Caco-2 (cell line): ENCODE data around the gene TXNRD1. TPM values are rescaled to one million over a fixed set of nuclear protein-coding genes. Genes with fewer than 3 reads are reported as not detected.
A peak's percentile ranks its signal among the peaks of the same experiment; 100 is the strongest.

ENCODE experiments used
- Bru-seq: library from RNA; stranded (reverse); fragments of 400-500 nt; gene quantifications from one replicate; lab custom pipeline; 2021; lab: Mats Ljungman, UMichigan
- BruChase-seq, 2 experiments: library from RNA; stranded (reverse); fragments of 400-500 nt; gene quantifications; one replicate each; lab custom pipeline; 2021; lab: Mats Ljungman, UMichigan
- BruUV-seq: library from RNA; stranded (reverse); fragments of 400-500 nt; replicated peaks from 2 replicates; lab custom pipeline; 2021; lab: Mats Ljungman, UMichigan
- CTCF ChIA-PET: fragments of 300-600 bp; sonication (Branson Sonifier 250); formaldehyde crosslinking; loops from one replicate; lab custom pipeline; 2022; ENCODE audit warnings: antibody characterized with exemption; lab: Charles Lee
- POLR2A ChIA-PET: fragments of 300-600 bp; sonication (Branson Sonifier 250); formaldehyde crosslinking; loops from one replicate; lab custom pipeline; 2022; ENCODE audit warnings: antibody characterized with exemption; lab: Charles Lee
- DNase-seq, 2 experiments: peaks; one replicate each; pipeline versions ENCODE4 v3.0.0 to v3.0.0-alpha.2; 2020 to 2022
- H3K27me3 ChIP-seq: replicated peaks from 2 replicates; pipeline ENCODE4 v1.6.0; 2011; ENCODE audit warnings: low read length; ENCODE audit not compliant: control insufficient read depth, insufficient read depth
- H3K36me3 ChIP-seq: 2 replicates; pipeline ENCODE4 v1.5.1; 2011; ENCODE audit warnings: low read length; ENCODE audit not compliant: control insufficient read depth, insufficient read depth
- H3K4me1 ChIP-seq: fragments of 250-450 bp; sonication (Bioruptor Pico); 2 replicates; pipeline ENCODE4 v1.5.1; 2020; ENCODE audit warnings: mild to moderate bottlenecking
- H3K4me3 ChIP-seq: 2 replicates; pipeline ENCODE4 v1.5.1; 2011; ENCODE audit warnings: low read depth, mild to moderate bottlenecking, control low read depth, low read length
- H3K9me3 ChIP-seq: fragments of 250-450 bp; sonication (Bioruptor Pico); 2 replicates; pipeline ENCODE4 v1.5.1; 2020; ENCODE audit warnings: mild to moderate bottlenecking, moderate library complexity
- H3K27ac Mint-ChIP-seq: one replicate; pipeline ENCODE4 v1.8.0; 2022; ENCODE audit warnings: mixed read lengths; ENCODE audit not compliant: unreplicated experiment
- H3K27me3 Mint-ChIP-seq: one replicate; pipeline ENCODE4 v1.8.0; 2022; ENCODE audit warnings: mixed read lengths; ENCODE audit not compliant: insufficient read depth, unreplicated experiment
- H3K36me3 Mint-ChIP-seq: one replicate; pipeline ENCODE4 v1.8.0; 2022; ENCODE audit warnings: mild to moderate bottlenecking, mixed read lengths; ENCODE audit not compliant: insufficient read depth, unreplicated experiment
- H3K4me1 Mint-ChIP-seq: one replicate; pipeline ENCODE4 v1.8.0; 2022; ENCODE audit warnings: low read depth, mixed read lengths; ENCODE audit not compliant: unreplicated experiment
- H3K4me3 Mint-ChIP-seq: one replicate; pipeline ENCODE4 v1.8.0; 2022; ENCODE audit warnings: mild to moderate bottlenecking, moderate library complexity, mixed read lengths; ENCODE audit not compliant: unreplicated experiment
- H3K9me3 Mint-ChIP-seq: one replicate; pipeline ENCODE4 v1.8.0; 2022; ENCODE audit warnings: mixed read lengths; ENCODE audit not compliant: unreplicated experiment
- CTCF ChIP-seq, 2 experiments: fragments of 200-600 bp in 1 of 2; IDR thresholded peaks; 1 replicate in 1 of 2; 2 replicates in 1 of 2; pipeline versions ENCODE4 v1.5.1 to v1.8.0; 2011 to 2022; ENCODE audit warnings: antibody characterized with exemption in 1 of 2, control low read depth in 1 of 2, inconsistent platforms in 1 of 2, low read depth in 1 of 2, low read length in 1 of 2, mild to moderate bottlenecking in 1 of 2, moderate library complexity in 1 of 2; ENCODE audit not compliant: insufficient read depth in 1 of 2, severe bottlenecking in 1 of 2, unreplicated experiment in 1 of 2
- intact Hi-C: fragments of 100-400 bp; cut with micrococcal nuclease; formaldehyde crosslinking; loops from one replicate; pipeline ENCODE4 v1.10.0; 2022; ENCODE audit not compliant: unreplicated experiment
- long read RNA-seq: library from polyadenylated mRNA; stranded (forward); transcript quantifications from one replicate; pipeline ENCODE4 v2.0.0, GENCODE V29; 2022
- total RNA-seq: library from RNA; stranded (reverse); gene quantifications from 2 replicates; pipeline ENCODE4 v1.2.3, GENCODE V29; 2022

The TXNRD1 gene
- 104 and 115 TPM in 2 replicates for total RNA-seq
- percentile 80 among the genes with signal in this experiment for Bru-seq, nascent RNA
- percentile 82 among the genes with signal in this experiment for BruChase-seq, experiment 1, labeled RNA remaining after a 2-hour chase
- BruChase-seq, experiment 2, labeled RNA remaining after a 6-hour chase: percentile 89 among the genes with signal in this experiment
- long read RNA-seq, transcript TXNRD1-205 (15 exons, 3,930 nt): major isoform, 57 of 152 reads
- long read RNA-seq, transcript TXNRD1-214 (15 exons, 3,974 nt): minor isoform, 6 of 152 reads
- long read RNA-seq, partial matches to known transcripts: 59 of 152 reads
- long read RNA-seq, other reads (novel, unspliced or antisense): 28 of 152 reads

GRCh38 chr12:104215638-104216297, at the start of gene TXNRD1:
Gene TXNRD1, plus strand, starts transcription at chr12:104215779. Its CDS starts 24 bp downstream, at chr12:104215803.
- Histone ChIP-seq H3K27me3 (no peaks in the 10 kb centered on the region), H3K4me3 (no peak within 1 kb of the TSS), H3K36me3 (no peaks in the 10 kb centered on the region), H3K9me3 (no peaks in the 10 kb centered on the region), H3K4me1 (peaks cover 17% of the 10 kb centered on the region)
- DNase-seq: no peak
- no peak within 1 kb of the TSS for H3K27ac Mint-ChIP-seq
- no peak for TF ChIP-seq CTCF (IDR thresholded peaks at IDR 0.05; ENCODE audit: insufficient read depth in 1 of 2, low read depth in 1 of 2, low read length in 1 of 2, severe bottlenecking in 1 of 2, unreplicated experiment in 1 of 2)
- intact Hi-C loops: loop anchor here (5.0 kb wide), 1 partner anchor 72 kb away; no protein-coding TSS in a partner anchor
- BruUV-seq: no TSS peak
- CTCF ChIA-PET: no interaction called here
- POLR2A ChIA-PET: no interaction called here
- H3K4me3 Mint-ChIP-seq: no peak within 1 kb of the TSS
- no peaks in the 10 kb centered on the region for H3K27me3 Mint-ChIP-seq
- H3K9me3 Mint-ChIP-seq: no peaks in the 10 kb centered on the region
- H3K36me3 Mint-ChIP-seq: no peaks in the 10 kb centered on the region
- H3K4me1 Mint-ChIP-seq: peaks cover 12% of the 10 kb centered on the region

GRCh38 chr12:104165801-104166200, 49.8 kb upstream of the TXNRD1 start:
- Histone ChIP-seq H3K9me3 (no peaks in the 10 kb centered on the region), H3K4me3 (no peak overlapping the region), H3K36me3 (no peaks in the 10 kb centered on the region), H3K27me3 (no peaks in the 10 kb centered on the region), H3K4me1 (no peaks in the 10 kb centered on the region)
- H3K9me3 Mint-ChIP-seq: no peaks in the 10 kb centered on the region
- H3K4me3 Mint-ChIP-seq: no peak overlapping the region
- CTCF ChIA-PET: no interaction called here
- no peaks in the 10 kb centered on the region for H3K4me1 Mint-ChIP-seq
- H3K27me3 Mint-ChIP-seq: no peaks in the 10 kb centered on the region
- DNase-seq: no peak
- intact Hi-C loops: no loop called here
- POLR2A ChIA-PET: no interaction called here
- no peaks in the 10 kb centered on the region for H3K36me3 Mint-ChIP-seq
- H3K27ac Mint-ChIP-seq: no peak overlapping the region
- no TSS peak for BruUV-seq
- TF ChIP-seq CTCF (IDR thresholded peaks at IDR 0.05; ENCODE audit: insufficient read depth in 1 of 2, low read depth in 1 of 2, low read length in 1 of 2, severe bottlenecking in 1 of 2, unreplicated experiment in 1 of 2): no peak

GRCh38 chr12:104166465-104166864, 49.1 kb upstream of the TXNRD1 start:
- no TSS peak for BruUV-seq
- intact Hi-C loops: no loop called here
- POLR2A ChIA-PET: no interaction called here

More at GRCh38 chr12:104166465-104166864, 49.1 kb upstream of the TXNRD1 start:
- H3K9me3 ChIP-seq: no peaks in the 10 kb centered on the region
- no peaks in the 10 kb centered on the region for H3K27me3 Mint-ChIP-seq
- H3K36me3 Mint-ChIP-seq: no peaks in the 10 kb centered on the region
- H3K4me1 Mint-ChIP-seq: no peaks in the 10 kb centered on the region
- DNase-seq: no peak
- CTCF ChIA-PET: no interaction called here
- no peak overlapping the region for H3K4me3 Mint-ChIP-seq
- H3K4me3 ChIP-seq: no peak overlapping the region
- H3K36me3 ChIP-seq: no peaks in the 10 kb centered on the region
- no peaks in the 10 kb centered on the region for H3K9me3 Mint-ChIP-seq
- TF ChIP-seq CTCF (IDR thresholded peaks at IDR 0.05; ENCODE audit: insufficient read depth in 1 of 2, low read depth in 1 of 2, low read length in 1 of 2, severe bottlenecking in 1 of 2, unreplicated experiment in 1 of 2): no peak
- H3K27ac Mint-ChIP-seq: no peak overlapping the region
- no peaks in the 10 kb centered on the region for H3K4me1 ChIP-seq
- no peaks in the 10 kb centered on the region for H3K27me3 ChIP-seq
